Measurements from ENCODE around the gene TMEM222.

GRCh38 chr1:27314169-27314568 is 7.8 kb upstream of the TMEM222 start:
- TF ChIP-seq CTCF (IDR thresholded peaks at IDR 0.05; ENCODE audit: borderline replicate concordance, extremely low read depth, low read length, poor library complexity, severe bottlenecking) (no peak), EZH2 (IDR thresholded peaks at IDR 0.05; ENCODE audit: borderline replicate concordance, low read depth, low read length, severe bottlenecking) (no peak)
